Natural killer cell (primary cell): ENCODE data around the gene LCN12. TPM values are rescaled to one million over a fixed set of nuclear protein-coding genes. Genes with fewer than 3 reads are reported as not detected.

Source experiments
- ATAC-seq, 3 donors: fragments of 150-1000 bp in 2 of 3; fragments of 200-7000 bp in 1 of 3; cut with Tn5 transposase; 1 replicate in 1 of 3; 2 replicates in 2 of 3; pipeline ENCODE4 v1.10.0; 2021; ENCODE audit warnings: mild to moderate bottlenecking in 2 of 3, moderate library complexity in 2 of 3
- DNase-seq, 2 donors: peaks; one replicate each; pipeline versions ENCODE4 v3.0.0 to v3.0.0-alpha.2; 2013 to 2021; ENCODE audit warnings: mixed read lengths in 1 of 2
- H3K27ac ChIP-seq: one replicate; pipeline ENCODE4 v1.5.1; 2013; ENCODE audit warnings: mild to moderate bottlenecking, low read length
- H3K27me3 ChIP-seq: one replicate; pipeline ENCODE4 v1.6.1; 2013; ENCODE audit warnings: low read length; ENCODE audit not compliant: control insufficient read depth, insufficient read depth
- H3K36me3 ChIP-seq: one replicate; pipeline ENCODE4 v1.6.1; 2013; ENCODE audit warnings: low read length; ENCODE audit not compliant: control insufficient read depth, insufficient read depth
- H3K4me1 ChIP-seq: one replicate; pipeline ENCODE4 v1.6.1; 2013; ENCODE audit warnings: low read length; ENCODE audit not compliant: control insufficient read depth, insufficient read depth
- H3K4me3 ChIP-seq: one replicate; pipeline ENCODE4 v1.5.1; 2013; ENCODE audit warnings: low read length
- H3K9me3 ChIP-seq: one replicate; pipeline ENCODE4 v1.6.1; 2013; ENCODE audit warnings: low read length; ENCODE audit not compliant: control insufficient read depth, insufficient read depth
- H3K27ac Mint-ChIP-seq, 2 donors: one replicate each; pipeline ENCODE4 v1.8.0; 2022; ENCODE audit warnings: mild to moderate bottlenecking in 2 of 2, mixed read lengths in 2 of 2, moderate library complexity in 1 of 2
- H3K27me3 Mint-ChIP-seq, 2 donors: one replicate each; pipeline ENCODE4 v1.8.0; 2022; ENCODE audit warnings: low read depth in 2 of 2, mixed read lengths in 2 of 2
- H3K36me3 Mint-ChIP-seq: one replicate; pipeline ENCODE4 v1.8.0; 2022; ENCODE audit warnings: mixed read lengths
- H3K4me1 Mint-ChIP-seq, 2 donors: one replicate each; pipeline ENCODE4 v1.8.0; 2022; ENCODE audit warnings: mixed read lengths in 2 of 2
- H3K4me3 Mint-ChIP-seq: one replicate; pipeline ENCODE4 v1.8.0; 2022; ENCODE audit warnings: mild to moderate bottlenecking, moderate library complexity, mixed read lengths
- H3K9me3 Mint-ChIP-seq, 2 donors: one replicate each; pipeline ENCODE4 v1.8.0; 2022; ENCODE audit warnings: mixed read lengths in 2 of 2
- CTCF ChIP-seq: fragments of 200-600 bp; IDR thresholded peaks from one replicate; pipeline ENCODE4 v1.8.0; 2022; ENCODE audit warnings: antibody characterized with exemption
- WGBS: methylation state at CpG from one replicate; pipeline ENCODE4 v1.1.7; 2013; ENCODE audit warnings: missing lambda C conversion rate; ENCODE audit not compliant: insufficient coverage; 5-methylcytosine and 5-hydroxymethylcytosine counted together
- intact Hi-C: fragments of 100-400 bp; cut with micrococcal nuclease; formaldehyde crosslinking; loops from one replicate; pipeline ENCODE4 v1.14.2; 2022
- total RNA-seq, 4 donors: library from RNA; stranded (reverse); fragments of 120-200 nt in 1 of 4; gene quantifications; one replicate each; pipeline versions ENCODE4 v1.2.3 to v1.2.4, GENCODE V29; 2013 to 2022

The LCN12 gene
- total RNA-seq, 3 donors from 2014 or later (not counting 1 experiment from before 2014, with no cell fraction given) = 9.2 to 11.3 (median 9.8) TPM

GRCh38 chr9:136963341-136963740, 11.3 kb downstream of the LCN12 start:
- 94% methylated on average over 15 of the region's 15 CpGs for WGBS
- no peak overlapping the region for H3K4me3 ChIP-seq
- intact Hi-C loops = no loop called here
- Mint-ChIP-seq H3K9me3 (no peaks in the 10 kb centered on the region), H3K4me3 (peak overlapping the region; percentile 28), H3K27ac (peak overlapping the region; percentile 76 to 85), H3K36me3 (no peaks in the 10 kb centered on the region), H3K27me3 (no peaks in the 10 kb centered on the region), H3K4me1 (peaks cover 35 to 68% of the 10 kb centered on the region in 2 donors)
- H3K36me3 ChIP-seq = no peaks in the 10 kb centered on the region
- H3K9me3 ChIP-seq = no peaks in the 10 kb centered on the region
- ATAC-seq = no peak
- H3K27me3 ChIP-seq = no peaks in the 10 kb centered on the region
- peaks cover 88% of the 10 kb centered on the region for H3K4me1 ChIP-seq
- H3K27ac ChIP-seq = no peak overlapping the region
- DNase-seq = no peak
- no peak for TF ChIP-seq CTCF

GRCh38 chr9:136963751-136964150, 11.7 kb downstream of the LCN12 start:
- Mint-ChIP-seq H3K4me3 (no peak overlapping the region), H3K27ac (no peak overlapping the region), H3K4me1 (peaks cover 35 to 64% of the 10 kb centered on the region in 2 donors), H3K9me3 (no peaks in the 10 kb centered on the region), H3K27me3 (no peaks in the 10 kb centered on the region), H3K36me3 (no peaks in the 10 kb centered on the region)
- ATAC-seq = no peak
- no peak for TF ChIP-seq CTCF
- H3K27ac ChIP-seq = no peak overlapping the region
- no peaks in the 10 kb centered on the region for H3K9me3 ChIP-seq
- 95% methylated on average over 11 of the region's 12 CpGs for WGBS
- DNase-seq = no peak
- no peaks in the 10 kb centered on the region for H3K36me3 ChIP-seq
- no peak overlapping the region for H3K4me3 ChIP-seq
- H3K27me3 ChIP-seq = no peaks in the 10 kb centered on the region
- intact Hi-C loops = no loop called here
- H3K4me1 ChIP-seq = peaks cover 84% of the 10 kb centered on the region

GRCh38 chr9:136964171-136964689, 12.2 kb downstream of the LCN12 start:
- 81% methylated on average over 22 of the region's 22 CpGs for WGBS
- H3K9me3 Mint-ChIP-seq = no peaks in the 10 kb centered on the region
- DNase-seq = no peak
- peak overlapping the region in 1 of 2 donors; percentile 22 for H3K27ac Mint-ChIP-seq
- H3K4me1 ChIP-seq = peaks cover 80% of the 10 kb centered on the region
- H3K9me3 ChIP-seq = no peaks in the 10 kb centered on the region
- no peaks in the 10 kb centered on the region for H3K27me3 Mint-ChIP-seq
- H3K4me3 Mint-ChIP-seq = no peak overlapping the region
- intact Hi-C loops = no loop called here
- TF ChIP-seq CTCF = no peak
- no peaks in the 10 kb centered on the region for H3K27me3 ChIP-seq
- no peaks in the 10 kb centered on the region for H3K36me3 Mint-ChIP-seq
- H3K27ac ChIP-seq = no peak overlapping the region
- no peak for ATAC-seq
- H3K4me3 ChIP-seq = no peak overlapping the region
- H3K4me1 Mint-ChIP-seq = peaks cover 35 to 59% of the 10 kb centered on the region in 2 donors
- no peaks in the 10 kb centered on the region for H3K36me3 ChIP-seq

- no peak overlapping the region for H3K27ac ChIP-seq
- no peaks in the 10 kb centered on the region for H3K36me3 ChIP-seq
- no peaks in the 10 kb centered on the region for H3K9me3 Mint-ChIP-seq
- no peaks in the 10 kb centered on the region for H3K36me3 Mint-ChIP-seq
- peak overlapping the region; percentile 22 to 83 for H3K27ac Mint-ChIP-seq
- H3K27me3 ChIP-seq = no peaks in the 10 kb centered on the region
- DNase-seq = no peak
- no peak for TF ChIP-seq CTCF
- H3K9me3 ChIP-seq = no peaks in the 10 kb centered on the region
- no peak overlapping the region for H3K4me3 ChIP-seq
- no peak for ATAC-seq
- intact Hi-C loops = no loop called here
- H3K4me1 Mint-ChIP-seq = peaks cover 35 to 53% of the 10 kb centered on the region in 2 donors
- H3K4me1 ChIP-seq = peaks cover 73% of the 10 kb centered on the region
- WGBS = 86% methylated on average over 26 of the region's 26 CpGs
- H3K27me3 Mint-ChIP-seq = no peaks in the 10 kb centered on the region
- H3K4me3 Mint-ChIP-seq = peak overlapping the region; percentile 70
Observed at GRCh38 chr9:136964833-136965422, 12.9 kb downstream of the LCN12 start.
